Frontal cortex (tissue), 4 donors: ENCODE data around the gene EMILIN2. TPM values are rescaled to one million over a fixed set of nuclear protein-coding genes. Genes with fewer than 3 reads are reported as not detected.
"Not testable (repeated sequence)": the region's sequence is repeated elsewhere in the genome, so short reads cannot be mapped to it uniquely, and the experiment has no call there.

Source experiments
- DNase-seq, 2 donors: peaks; one replicate each; pipeline ENCODE4 v3.0.0; 2012; ENCODE audit warnings: low spot score in 2 of 2
- FAIRE-seq: peaks from 2 replicates; lab custom pipeline; 2012; peaks lifted over from hg19 to GRCh38; lab: Jason Lieb, UNC
- total RNA-seq: library from RNA; depleted of rRNA; stranded (reverse); fragments of >200 nt; gene quantifications from one replicate; pipeline ENCODE4 v1.2.3, GENCODE V29; 2014
- donor health status: control.
- donor health status: control.
- donor health status: control.

EMILIN2 gene
- total RNA-seq, 1 donor from 2014 or later = 1.6 TPM

DNA sequence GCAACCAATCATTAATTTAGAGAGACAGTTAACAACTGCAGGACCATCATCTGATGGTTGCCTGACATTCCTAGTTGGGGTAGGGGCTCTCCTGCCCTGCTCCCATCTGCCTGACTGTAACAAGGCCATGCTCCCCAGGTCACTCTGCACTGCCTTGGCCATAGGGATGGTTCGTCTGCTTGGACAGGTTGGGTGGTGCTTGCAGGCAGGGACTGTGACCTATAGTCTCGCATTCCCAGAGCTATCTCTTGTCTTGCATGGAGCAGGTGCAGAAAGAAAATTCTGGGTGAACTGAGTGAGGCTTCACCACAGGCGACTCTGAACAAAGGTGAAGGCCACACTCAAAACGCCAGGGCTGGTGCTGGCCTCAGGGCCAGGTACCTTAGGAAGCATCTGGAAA lies 64.7 kb downstream of the EMILIN2 start:
- no peak for FAIRE-seq

DNA sequence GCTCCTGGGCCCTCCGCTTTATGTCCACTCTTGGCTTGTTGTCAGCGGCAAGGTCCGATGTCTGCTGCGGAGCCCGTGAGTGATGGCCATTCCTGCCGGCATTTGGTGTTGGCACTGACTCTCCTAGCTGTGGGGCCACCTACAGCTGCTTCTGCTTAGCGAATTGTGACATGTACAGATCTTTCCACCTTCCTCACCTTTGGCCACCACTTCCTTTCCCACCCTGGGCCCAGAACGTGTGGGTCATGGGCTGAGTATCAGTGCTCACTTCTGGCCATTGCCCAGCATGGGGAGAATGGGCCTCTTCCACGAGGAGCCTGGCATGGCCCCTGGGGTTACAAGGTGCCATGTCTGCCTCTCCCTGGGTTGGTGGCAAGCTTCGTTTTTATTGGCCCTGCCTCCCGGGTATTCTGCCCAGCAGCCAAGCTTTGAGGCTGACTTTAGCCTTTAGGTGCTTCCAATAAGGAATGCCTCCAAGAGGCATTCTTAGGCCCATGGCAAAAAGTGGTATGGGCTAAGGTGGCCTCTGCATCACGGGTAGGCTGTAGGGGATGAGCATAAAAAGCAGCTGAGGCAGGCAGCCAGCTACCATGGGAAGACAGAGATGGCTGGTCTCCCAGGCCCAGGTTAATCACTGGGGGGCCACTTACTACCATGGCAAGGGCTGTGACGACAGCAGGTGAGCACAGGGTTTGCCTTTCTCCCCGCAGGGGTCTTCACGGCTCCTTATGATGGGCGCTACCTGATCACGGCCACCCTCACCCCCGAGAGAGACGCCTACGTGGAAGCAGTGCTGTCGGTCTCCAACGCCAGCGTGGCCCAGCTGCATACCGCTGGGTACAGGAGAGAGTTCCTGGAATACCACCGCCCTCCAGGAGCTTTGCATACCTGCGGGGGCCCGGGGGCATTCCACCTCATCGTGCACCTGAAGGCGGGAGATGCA lies 65.8 kb downstream of the EMILIN2 start:
- DNase-seq (no peak), FAIRE-seq (no peak)

More for the DNA sequence above, 64.7 kb downstream of the EMILIN2 start:
- no peak for DNase-seq

DNA sequence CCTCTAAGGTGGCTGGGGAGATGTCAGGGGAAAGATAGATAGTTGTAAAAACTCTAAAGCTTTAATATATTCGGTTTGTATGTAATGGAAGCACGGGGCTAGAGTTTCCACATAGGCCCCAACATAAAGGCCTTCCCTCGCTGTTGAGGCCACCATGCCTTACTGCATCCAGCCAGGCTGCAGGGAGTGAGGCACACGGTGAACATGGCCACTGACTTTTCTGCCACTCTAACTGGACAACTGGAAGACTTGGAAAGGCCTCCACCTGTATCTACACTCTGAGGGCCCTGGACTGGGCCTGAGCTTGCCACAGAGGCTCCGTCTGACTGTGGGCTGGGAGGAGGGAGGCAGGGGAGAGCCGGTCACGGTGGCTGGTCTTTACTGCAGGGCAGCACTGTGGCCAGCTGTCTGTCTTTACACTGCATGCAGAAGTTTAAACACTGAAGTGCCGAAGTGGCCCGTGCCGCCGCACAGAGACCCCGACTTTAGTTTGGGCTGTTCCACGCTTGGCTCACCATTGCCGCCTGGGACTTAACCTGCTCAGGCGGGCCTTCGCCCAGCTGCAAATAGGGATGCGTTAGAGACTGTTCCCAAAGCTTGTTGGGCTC lies 66.7 kb downstream of the EMILIN2 start:
- DNase-seq = no peak

DNA sequence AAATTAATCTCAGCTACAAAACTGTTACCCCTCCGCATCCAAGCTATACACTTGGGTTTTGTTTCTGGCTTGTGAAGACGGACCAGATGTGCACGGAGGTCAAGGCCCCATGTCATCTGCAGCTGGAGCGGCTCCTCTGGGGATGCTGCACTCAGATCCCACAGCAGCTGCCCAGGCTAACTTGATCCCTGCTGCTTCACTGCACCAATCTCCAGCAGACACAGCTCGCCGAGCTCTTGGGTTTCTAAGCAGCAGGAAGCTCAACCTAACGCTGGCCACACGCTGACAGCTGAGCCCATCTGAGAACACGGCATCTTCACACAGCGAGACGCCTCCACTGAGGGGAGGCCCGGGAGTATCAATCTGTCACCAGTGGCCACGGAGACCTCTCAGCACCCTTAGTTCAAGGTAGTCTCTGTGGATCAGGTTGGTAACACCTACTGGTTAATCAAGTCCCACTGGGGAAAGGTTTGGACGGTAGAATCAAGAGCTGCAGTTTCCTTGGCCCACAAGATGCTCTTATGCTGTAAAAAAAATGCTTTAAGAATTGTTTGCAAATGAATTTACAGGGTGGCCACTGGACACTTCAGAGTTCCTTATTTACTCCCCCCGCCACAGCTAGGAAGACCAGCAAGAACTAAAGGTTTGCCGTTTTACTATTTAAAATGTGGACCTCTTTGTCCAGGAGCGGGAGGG lies 67.5 kb downstream of the EMILIN2 start:
- DNase-seq = no peak
- no peak for FAIRE-seq

More for the DNA sequence above, 66.7 kb downstream of the EMILIN2 start:
- FAIRE-seq = no peak

- no peak for FAIRE-seq
- no peak for DNase-seq
Observed at GRCh38 chr18:2914881-2915240, 68.1 kb downstream of the EMILIN2 start.

GRCh38 chr18:2915486-2915885 lies 68.7 kb downstream of the EMILIN2 start:
- DNase-seq, FAIRE-seq: not testable (repeated sequence)

GRCh38 chr18:2916184-2916583 lies 69.4 kb downstream of the EMILIN2 start:
- no peak for FAIRE-seq
- no peak for DNase-seq

- FAIRE-seq = no peak
- no peak for DNase-seq
Observed at GRCh38 chr18:2917259-2918047, 70.6 kb downstream of the EMILIN2 start.

DNA sequence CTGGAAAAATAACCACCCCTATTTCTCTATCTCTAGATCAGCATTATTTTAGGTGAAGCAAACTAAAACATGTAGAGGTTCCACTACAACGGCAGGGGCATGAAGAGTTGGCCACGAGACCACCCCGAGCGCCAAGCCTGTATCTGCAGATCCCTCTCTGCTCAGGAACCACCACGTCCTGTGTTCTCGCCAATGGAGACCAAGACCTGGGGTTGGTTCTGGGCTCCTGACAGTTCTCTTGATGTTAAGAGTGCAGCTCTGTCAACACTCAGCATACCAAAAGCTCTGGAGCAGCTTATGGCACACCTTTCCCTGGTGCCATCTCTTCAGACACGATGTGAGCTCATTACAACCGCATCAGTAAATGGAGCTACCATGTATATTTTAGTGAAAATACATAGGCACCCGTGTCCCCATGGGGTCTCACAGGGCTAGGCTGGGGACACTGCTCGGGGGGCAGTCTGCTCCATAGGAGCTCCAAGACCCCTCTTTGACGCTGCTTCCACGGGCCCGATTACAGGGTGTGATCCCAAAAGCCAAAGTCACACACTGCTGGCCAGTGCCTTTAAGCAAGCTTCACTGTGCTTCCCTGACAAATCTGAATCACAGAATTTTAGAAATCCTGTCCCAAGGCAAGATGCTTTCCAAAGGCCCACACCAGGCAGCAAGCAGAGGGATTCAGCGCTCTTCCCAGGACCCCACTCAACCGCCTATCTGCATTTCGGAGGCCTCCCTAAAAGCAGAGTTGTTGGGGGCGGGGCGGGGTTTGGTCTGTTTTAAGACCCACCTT lies 72.2 kb downstream of the EMILIN2 start:
- FAIRE-seq (no peak), DNase-seq (no peak)

- no peak for DNase-seq
- FAIRE-seq = no peak
Observed at GRCh38 chr18:2919600-2919999, 72.8 kb downstream of the EMILIN2 start.

DNA sequence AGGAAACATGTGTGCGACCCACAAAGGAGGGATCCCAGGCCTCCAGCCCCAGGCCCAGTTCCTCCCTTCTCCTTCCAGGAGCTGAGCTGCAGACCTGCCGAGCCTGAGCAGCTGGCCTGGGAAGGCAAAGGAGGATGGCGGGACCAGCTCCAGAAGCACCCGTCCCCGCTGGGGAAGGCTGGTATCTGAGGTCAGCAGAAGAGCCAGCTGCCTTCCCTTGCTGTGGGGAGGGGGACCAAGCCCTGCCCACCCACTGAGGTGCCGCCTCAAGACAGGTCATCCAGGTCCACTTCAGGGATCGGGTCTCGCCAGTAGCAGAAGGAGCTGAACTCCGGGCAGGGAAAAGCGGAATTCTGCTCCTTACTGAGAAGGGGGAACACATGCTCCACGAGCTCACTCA lies 73.2 kb downstream of the EMILIN2 start:
- DNase-seq = no peak

GRCh38 chr18:2920546-2921343 lies 73.9 kb downstream of the EMILIN2 start:
- DNase-seq (peak in 1 of 2 donors; percentile 41), FAIRE-seq (no peak)

More for the DNA sequence above, 73.2 kb downstream of the EMILIN2 start:
- no peak for FAIRE-seq

GRCh38 chr18:2921778-2922177 lies 75.0 kb downstream of the EMILIN2 start:
- DNase-seq = no peak
- no peak for FAIRE-seq

DNA sequence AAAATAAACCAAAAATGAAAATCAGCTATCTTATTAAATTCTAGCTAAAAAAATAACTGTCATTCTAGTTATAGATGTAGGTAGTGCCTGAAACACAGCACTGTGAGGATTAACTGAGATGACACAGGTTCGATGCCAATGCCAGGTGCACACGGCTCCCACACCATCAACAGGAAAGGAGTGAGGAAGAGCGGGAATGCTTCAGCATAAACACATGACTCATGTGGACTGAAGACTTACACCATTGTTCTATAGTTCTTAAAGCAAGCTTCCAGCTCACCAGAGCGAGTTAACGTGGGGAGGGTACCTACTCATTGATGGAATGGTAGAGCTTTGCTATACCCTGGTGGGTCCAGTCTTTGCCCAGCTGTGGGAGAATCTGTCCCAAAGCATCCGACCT lies 76.7 kb downstream of the EMILIN2 start:
- FAIRE-seq = no peak
- no peak for DNase-seq

DNA sequence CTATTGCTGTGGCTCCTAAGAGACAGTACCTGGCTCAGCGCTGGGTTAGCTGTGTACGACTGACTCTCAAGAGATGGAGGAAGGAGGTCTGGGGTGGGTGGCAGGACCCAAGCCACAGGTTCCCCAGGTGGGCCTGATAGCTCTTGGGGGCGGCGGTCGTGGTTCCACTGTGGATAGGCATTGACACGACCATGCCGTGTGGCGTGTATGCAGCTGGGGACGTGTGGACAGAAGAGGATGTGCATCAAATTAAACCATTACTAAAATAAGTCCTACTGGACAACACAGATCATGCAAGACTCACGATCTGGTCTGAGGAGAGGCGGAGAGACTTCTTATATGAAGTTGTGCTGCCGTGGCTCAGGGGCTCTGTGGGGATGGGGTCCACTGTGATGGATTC lies 78.1 kb downstream of the EMILIN2 start:
- FAIRE-seq (no peak), DNase-seq (no peak)

- no peak for DNase-seq
- FAIRE-seq = no peak
Observed at GRCh38 chr18:2926528-2926927, 79.7 kb downstream of the EMILIN2 start.

- no peak for FAIRE-seq
Observed at GRCh38 chr18:2927745-2928144, 80.9 kb downstream of the EMILIN2 start.

More at GRCh38 chr18:2927745-2928144, 80.9 kb downstream of the EMILIN2 start:
- DNase-seq = no peak
